Ishikawa (cell line): ENCODE data around the gene WASHC3.

Experiments
- CEBPB ChIP-seq: IDR thresholded peaks from 2 replicates; pipeline ENCODE4 v1.6.1; 2012
- CREB1 ChIP-seq: IDR thresholded peaks from 2 replicates; pipeline ENCODE4 v1.6.1; 2012; ENCODE audit warnings: low read depth
- EGR1 ChIP-seq: IDR thresholded peaks from 2 replicates; pipeline ENCODE4 v1.6.1; 2012
- EP300 ChIP-seq: IDR thresholded peaks from 2 replicates; pipeline ENCODE4 v1.6.1; 2012; ENCODE audit warnings: borderline replicate concordance
- FOXM1 ChIP-seq: IDR thresholded peaks from 2 replicates; pipeline ENCODE4 v1.6.1; 2012; ENCODE audit warnings: low read depth, borderline replicate concordance
- NFIC ChIP-seq: IDR thresholded peaks from 2 replicates; pipeline ENCODE4 v1.6.1; 2012
- RAD21 ChIP-seq: IDR thresholded peaks from 2 replicates; pipeline ENCODE4 v1.6.1; 2012; ENCODE audit warnings: low read depth
- TAF1 ChIP-seq: IDR thresholded peaks from 2 replicates; pipeline ENCODE4 v1.6.1; 2012; ENCODE audit warnings: low read depth, mild to moderate bottlenecking
- TCF12 ChIP-seq: IDR thresholded peaks from 2 replicates; pipeline ENCODE4 v1.6.1; 2012; ENCODE audit warnings: low read depth
- TEAD4 ChIP-seq: IDR thresholded peaks from 2 replicates; pipeline ENCODE4 v1.6.1; 2012
- YY1 ChIP-seq: IDR thresholded peaks from 2 replicates; pipeline ENCODE4 v1.6.1; 2012; ENCODE audit warnings: low read depth
- ZBTB7A ChIP-seq: IDR thresholded peaks from 2 replicates; pipeline ENCODE4 v1.6.1; 2012; ENCODE audit warnings: low read depth
- TF ChIP-seq, protein P1 (sequence below): IDR thresholded peaks from 2 replicates; pipeline ENCODE4 v1.6.1; 2012
- TF ChIP-seq, protein P2 (sequence below): IDR thresholded peaks from 2 replicates; pipeline ENCODE4 v1.6.1; 2012; ENCODE audit warnings: low read depth, mild to moderate bottlenecking
- TF ChIP-seq, protein P3 (sequence below): IDR thresholded peaks from 2 replicates; pipeline ENCODE4 v1.6.1; 2012

The WASHC3 gene

DNA sequence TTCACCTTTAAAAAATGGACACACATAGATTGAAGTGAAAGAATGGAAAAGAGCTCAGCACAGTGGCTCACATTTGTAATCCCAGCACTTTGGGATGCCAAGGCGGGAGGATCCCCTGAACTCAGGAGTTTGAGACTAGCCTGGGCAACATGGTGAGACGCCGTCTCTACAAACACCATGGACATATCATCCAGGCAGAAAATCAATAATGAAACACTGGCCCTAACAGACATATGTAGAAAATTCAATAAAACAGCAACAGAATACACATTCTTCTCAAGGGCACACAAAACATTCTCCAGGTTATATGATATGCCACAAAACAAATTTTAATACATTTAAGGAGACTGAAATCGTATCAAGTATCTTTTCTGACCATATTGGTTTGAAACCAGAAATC lies 7.4 kb downstream of the WASHC3 start:
- TF ChIP-seq, protein P1, sequence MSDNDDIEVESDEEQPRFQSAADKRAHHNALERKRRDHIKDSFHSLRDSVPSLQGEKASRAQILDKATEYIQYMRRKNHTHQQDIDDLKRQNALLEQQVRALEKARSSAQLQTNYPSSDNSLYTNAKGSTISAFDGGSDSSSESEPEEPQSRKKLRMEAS: no peak
- TF ChIP-seq RAD21 (no peak), CEBPB (no peak), EGR1 (no peak), TEAD4 (no peak), YY1 (no peak), TCF12 (no peak), TAF1 (no peak), FOXM1 (no peak), EP300 (no peak), ZBTB7A (no peak)
- TF ChIP-seq, protein P2, sequence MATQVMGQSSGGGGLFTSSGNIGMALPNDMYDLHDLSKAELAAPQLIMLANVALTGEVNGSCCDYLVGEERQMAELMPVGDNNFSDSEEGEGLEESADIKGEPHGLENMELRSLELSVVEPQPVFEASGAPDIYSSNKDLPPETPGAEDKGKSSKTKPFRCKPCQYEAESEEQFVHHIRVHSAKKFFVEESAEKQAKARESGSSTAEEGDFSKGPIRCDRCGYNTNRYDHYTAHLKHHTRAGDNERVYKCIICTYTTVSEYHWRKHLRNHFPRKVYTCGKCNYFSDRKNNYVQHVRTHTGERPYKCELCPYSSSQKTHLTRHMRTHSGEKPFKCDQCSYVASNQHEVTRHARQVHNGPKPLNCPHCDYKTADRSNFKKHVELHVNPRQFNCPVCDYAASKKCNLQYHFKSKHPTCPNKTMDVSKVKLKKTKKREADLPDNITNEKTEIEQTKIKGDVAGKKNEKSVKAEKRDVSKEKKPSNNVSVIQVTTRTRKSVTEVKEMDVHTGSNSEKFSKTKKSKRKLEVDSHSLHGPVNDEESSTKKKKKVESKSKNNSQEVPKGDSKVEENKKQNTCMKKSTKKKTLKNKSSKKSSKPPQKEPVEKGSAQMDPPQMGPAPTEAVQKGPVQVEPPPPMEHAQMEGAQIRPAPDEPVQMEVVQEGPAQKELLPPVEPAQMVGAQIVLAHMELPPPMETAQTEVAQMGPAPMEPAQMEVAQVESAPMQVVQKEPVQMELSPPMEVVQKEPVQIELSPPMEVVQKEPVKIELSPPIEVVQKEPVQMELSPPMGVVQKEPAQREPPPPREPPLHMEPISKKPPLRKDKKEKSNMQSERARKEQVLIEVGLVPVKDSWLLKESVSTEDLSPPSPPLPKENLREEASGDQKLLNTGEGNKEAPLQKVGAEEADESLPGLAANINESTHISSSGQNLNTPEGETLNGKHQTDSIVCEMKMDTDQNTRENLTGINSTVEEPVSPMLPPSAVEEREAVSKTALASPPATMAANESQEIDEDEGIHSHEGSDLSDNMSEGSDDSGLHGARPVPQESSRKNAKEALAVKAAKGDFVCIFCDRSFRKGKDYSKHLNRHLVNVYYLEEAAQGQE: no peak
- TF ChIP-seq, protein P3, sequence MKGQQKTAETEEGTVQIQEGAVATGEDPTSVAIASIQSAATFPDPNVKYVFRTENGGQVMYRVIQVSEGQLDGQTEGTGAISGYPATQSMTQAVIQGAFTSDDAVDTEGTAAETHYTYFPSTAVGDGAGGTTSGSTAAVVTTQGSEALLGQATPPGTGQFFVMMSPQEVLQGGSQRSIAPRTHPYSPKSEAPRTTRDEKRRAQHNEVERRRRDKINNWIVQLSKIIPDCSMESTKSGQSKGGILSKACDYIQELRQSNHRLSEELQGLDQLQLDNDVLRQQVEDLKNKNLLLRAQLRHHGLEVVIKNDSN: no peak

DNA sequence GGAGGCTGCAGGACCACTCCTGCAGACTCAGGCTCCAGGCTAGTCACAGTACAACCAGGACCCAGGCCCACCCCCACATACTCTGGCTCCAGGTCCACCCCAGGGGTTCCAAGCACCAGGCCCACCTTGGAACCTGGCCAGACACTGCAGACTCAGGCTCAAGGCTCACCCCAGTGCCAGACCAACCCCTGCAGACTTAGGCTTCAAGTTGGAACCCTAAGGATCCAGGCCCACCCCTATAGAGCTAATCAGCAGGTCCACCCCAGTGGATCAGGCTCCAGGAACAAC lies 8.8 kb downstream of the WASHC3 start:
- TF ChIP-seq TEAD4: no peak
- TF ChIP-seq, protein P3: no peak
- no peak for TF ChIP-seq RAD21
- TF ChIP-seq EP300: no peak
- TF ChIP-seq FOXM1: no peak
- TF ChIP-seq, protein P2: no peak
- TF ChIP-seq NFIC: no peak
- TF ChIP-seq TCF12: no peak

DNA sequence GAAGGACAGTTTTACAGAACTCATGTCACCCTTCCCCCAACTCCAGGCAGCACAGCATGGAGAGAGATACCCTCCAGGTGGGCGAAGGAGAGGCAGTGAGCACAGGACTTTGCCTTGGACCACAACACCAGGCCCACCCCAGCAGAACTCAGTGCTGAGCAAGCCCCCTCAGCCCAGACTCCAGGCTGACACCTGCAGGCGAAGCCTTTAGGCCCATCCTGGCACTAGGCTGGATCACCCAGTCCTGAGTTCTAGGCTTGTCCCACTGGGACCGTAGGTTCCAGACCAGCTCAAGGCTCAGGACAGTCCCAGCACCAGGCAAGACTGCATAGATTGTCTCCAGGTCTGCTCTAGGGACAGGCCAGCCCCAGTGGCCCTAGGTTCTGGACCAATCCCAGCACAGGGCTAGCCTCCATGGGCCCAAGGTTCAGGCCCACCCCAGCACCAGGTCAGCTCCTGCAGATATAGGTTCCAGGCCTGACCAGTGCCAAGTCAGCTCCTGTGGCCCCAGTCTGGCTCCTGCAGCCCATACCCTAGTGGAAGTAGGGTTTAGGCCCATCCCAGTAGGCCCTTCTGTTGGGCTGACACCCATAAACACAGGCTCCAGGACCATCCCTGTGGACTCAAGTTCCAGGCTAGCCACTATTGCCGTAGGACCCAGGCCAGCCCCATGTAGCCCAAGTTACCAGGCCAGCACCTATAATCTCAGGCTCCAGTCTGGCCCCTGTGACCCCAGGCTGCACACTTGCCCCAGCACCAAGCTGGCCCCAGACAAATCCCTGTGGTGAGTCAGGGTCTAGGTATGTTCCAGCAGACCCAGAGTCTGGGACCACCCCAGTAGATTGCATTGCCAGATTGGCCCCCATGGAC lies 9.4 kb downstream of the WASHC3 start:
- TF ChIP-seq, protein P1: no peak
- TF ChIP-seq, protein P2: no peak
- no peak for TF ChIP-seq TCF12
- no peak for TF ChIP-seq EGR1
- TF ChIP-seq CEBPB: no peak

DNA sequence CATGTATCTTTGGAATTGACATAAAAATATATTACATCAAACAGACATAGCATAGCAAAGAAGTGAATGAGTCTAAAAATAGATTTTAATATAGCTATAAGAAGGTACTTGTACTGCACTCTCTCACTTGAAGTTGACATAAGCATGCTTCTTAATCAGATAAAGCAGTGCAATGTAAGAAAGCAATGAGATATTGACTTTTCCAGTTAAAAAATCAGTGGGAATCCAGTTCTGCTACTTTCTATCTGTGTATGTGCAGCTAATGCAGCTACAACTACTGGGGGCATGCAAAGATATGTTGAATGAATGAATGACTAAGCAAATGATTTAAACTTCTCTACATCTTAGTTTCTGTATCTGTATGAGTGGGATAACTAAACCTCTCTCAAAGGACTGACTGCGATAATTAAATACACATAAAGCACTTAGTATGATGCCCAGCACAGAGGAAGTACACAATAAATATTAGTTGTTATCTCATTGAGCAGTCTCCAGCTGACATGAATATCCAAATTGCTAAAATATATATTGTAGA lies 10.3 kb downstream of the WASHC3 start:
- TF ChIP-seq TEAD4 (no peak), FOXM1 (no peak), EP300 (no peak), RAD21 (no peak), NFIC (no peak), CEBPB (no peak), EGR1 (no peak), ZBTB7A (no peak), TAF1 (no peak), TCF12 (no peak), CREB1 (no peak)
- TF ChIP-seq, protein P1: no peak
- TF ChIP-seq, protein P2: no peak
- TF ChIP-seq, protein P3: no peak
